Skeletal muscle cell (primary cell): ENCODE measurements around the gene PRDM5.

ENCODE experiments used
- DNase-seq: peaks from one replicate; pipeline ENCODE4 v3.0.0-alpha.2; 2010; ENCODE audit warnings: low read depth
- H3K4me3 ChIP-seq: 2 replicates; pipeline ENCODE4 v1.5.1; 2011; ENCODE audit warnings: low read depth, mild to moderate bottlenecking, control low read depth, low read length, moderate library complexity

PRDM5 gene

DNA sequence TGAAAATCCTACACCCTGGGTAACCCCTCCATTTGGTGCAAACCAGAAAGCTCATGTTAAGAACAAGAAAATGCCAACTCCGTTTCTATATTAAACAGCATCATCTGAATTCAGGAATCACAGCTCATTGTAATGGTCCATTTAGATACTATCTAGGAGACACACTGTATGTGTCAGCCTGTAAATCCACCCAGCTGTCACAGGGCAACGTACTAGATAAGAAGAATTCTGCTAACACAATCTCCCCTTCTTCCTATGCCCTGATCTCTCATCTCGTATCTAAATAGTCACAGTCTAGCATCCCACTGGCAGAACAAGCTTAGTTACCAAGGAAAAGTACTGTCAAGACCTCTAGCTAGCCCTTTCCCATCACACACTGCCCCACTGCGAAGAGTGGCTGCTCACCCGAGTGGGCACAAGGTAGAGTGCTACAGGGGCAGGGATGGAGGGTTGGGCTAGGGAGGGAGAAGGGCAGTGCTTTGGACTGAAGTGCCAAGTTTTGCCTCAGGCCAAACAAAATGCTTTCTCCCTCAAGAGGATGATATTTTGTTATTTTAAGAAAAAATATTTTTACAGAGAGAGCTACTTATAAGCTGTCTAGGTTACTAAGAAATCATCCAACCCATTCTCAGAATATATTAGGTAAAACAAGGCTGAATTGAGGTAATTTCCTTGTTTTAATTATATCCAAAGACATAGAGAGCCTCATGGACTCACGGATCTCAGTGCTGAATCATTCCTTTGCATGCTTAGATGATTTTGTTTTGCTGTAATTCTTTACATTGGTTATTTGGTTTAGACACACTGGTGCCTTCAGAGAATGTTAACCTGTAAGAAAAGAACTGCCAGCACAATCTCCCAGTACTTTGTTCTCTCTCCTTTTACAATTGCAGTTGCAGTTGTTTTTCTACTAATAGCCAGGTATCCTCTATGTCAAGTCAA, 196.6 kb downstream of the PRDM5 start:
- DNase-seq: no peak
- H3K4me3 ChIP-seq: no peak overlapping the region

DNA sequence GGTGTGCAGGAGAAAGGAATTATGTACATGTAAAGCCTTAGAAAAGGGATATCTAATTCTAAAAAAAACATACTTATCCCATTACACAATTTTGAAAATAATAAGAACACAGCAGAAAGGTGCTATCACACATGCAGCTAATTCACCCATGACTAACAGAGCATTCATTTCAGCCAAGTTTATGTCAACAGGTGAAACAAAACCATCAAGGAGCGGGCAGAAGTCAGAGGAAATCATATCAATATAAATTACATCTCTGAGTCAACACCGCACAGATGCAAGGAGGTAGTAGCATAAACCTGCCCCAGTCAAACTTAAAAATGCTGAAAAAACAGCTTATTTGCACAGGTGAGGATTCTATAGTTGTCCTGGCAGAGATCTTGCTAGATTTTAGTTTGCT, 197.9 kb downstream of the PRDM5 start:
- no peak for DNase-seq
- no peak overlapping the region for H3K4me3 ChIP-seq

DNA sequence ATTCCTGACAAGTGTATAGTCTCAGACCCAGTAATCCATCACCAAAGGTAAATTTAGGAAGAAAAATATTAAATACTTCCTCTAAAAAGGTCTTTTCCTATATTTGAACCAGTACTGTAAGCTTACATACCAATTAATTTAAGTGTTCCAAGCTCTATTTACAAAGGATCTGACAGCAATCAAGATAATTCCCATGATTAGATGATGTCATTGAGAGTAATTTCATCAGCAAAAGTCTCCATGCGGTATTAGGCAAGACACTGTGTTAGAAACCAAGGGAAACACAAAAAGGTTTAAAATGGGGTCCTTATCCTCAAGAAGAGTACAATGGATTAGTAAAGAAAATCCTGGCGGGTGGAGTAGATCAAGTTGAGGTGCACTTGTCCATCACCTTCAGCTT, 198.5 kb downstream of the PRDM5 start:
- DNase-seq: no peak

DNA sequence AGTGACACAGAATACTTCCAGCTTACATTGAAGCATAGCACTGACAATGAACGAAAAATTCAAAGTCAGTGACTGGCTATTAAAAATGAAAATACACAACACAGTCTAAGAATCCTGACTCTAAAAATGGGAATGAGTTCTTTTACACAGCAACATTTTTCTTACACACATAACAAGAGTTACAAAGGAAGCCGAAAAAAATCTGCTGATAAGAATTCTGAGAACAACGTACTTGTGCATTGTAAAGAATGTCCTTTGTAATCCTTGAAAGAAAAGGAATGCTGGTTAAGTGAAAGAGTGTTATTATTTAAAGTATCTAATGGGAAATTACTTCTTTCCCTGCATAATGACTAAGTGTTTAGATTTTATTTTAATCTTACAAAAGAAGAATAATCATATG, 199.4 kb downstream of the PRDM5 start:
- no peak overlapping the region for H3K4me3 ChIP-seq
- DNase-seq: no peak

More for the DNA sequence above, 198.5 kb downstream of the PRDM5 start:
- no peak overlapping the region for H3K4me3 ChIP-seq

DNA sequence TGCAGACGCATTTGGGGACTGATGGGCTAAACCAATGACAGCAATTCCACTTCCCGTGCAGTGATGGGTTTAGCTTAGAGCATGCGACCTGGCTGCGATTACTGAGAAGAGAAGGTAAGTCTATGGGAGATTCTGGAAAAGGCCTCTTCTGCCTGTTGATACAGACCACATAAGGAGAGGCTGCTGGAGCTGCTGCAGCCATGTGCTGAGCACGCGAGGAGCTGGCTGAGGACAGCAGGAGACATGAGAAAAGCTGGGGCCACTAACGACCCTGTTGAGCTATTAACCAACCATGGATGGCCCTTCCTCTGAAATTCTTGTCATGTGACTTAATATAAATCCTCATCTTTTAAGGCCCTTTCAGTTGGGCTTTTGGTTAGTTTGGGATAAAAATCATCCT, 199.9 kb downstream of the PRDM5 start:
- DNase-seq: no peak
- no peak overlapping the region for H3K4me3 ChIP-seq

DNA sequence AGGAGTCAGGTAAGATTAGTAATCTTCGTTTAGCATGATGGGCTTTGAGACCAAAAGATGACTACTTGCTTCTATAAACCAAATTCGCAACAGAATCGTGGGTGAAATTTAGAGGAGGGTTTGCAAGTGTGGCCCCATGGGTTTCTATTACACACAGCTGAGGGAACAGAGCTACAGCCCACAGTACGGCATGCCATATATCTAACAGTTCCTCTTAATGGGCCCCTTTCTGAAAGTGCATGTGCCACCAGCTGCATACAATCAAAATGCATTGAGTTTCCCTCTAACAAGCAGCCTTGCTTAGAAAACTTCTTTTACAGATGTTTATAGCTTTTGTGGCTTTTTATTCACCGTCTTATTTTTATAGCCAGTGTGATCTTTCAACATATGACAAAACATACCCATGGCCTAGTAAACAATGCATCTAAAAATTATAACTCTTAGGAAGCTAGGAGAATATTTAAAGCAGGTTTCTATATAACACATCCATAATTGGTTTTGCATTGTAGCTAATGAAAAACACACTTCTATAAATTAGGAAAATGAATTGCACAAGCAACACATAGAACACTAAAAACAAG, 202.1 kb downstream of the PRDM5 start:
- no peak for DNase-seq
- no peak overlapping the region for H3K4me3 ChIP-seq

DNA sequence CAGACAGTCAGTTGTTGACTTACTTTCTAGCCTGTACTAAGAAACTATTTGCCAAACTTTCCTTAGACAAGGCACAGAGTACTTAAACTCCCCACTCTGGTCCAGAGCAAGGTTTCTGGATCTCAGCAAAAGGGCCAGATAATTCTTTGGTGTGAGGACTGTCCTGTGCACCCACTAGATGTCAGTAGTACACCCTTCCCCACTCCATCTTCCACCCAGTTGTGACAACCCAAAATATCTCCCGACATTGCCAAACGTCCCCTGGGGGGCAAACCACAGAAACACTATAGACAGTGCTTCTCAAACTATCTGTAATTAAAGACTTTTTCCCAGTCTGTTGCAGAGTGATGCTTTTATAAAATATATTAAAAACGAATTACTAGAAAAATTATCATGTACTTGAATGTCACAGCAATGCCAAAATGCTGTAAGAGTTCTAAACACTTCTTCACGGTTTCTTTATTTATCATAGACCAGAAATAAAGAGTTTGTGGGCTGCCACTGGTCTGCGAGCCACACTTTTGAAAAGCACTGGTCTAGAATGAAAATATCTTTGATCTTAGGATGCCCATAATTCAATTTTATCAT, 203.5 kb downstream of the PRDM5 start:
- DNase-seq: peak; percentile 31
- no peak overlapping the region for H3K4me3 ChIP-seq

DNA sequence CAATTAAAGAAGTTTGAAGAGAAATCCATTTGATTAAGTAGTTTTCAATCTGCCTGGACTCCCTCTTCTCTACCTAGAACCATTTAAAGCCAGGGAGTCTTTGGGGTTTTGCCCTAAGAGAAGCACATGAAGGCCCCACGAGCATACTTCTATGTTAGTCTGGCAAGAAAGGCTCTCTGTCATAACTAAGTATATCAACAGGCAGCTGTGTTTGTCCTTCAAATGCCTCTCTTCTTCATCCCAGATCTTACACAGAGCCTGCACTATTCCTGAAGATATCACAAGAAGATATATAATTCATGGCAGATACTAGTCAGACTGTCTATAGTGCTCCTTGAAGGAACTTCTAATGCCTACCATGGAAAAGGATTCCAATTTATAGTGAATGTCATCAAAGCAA, 206.2 kb downstream of the PRDM5 start:
- DNase-seq: no peak
- no peak overlapping the region for H3K4me3 ChIP-seq

DNA sequence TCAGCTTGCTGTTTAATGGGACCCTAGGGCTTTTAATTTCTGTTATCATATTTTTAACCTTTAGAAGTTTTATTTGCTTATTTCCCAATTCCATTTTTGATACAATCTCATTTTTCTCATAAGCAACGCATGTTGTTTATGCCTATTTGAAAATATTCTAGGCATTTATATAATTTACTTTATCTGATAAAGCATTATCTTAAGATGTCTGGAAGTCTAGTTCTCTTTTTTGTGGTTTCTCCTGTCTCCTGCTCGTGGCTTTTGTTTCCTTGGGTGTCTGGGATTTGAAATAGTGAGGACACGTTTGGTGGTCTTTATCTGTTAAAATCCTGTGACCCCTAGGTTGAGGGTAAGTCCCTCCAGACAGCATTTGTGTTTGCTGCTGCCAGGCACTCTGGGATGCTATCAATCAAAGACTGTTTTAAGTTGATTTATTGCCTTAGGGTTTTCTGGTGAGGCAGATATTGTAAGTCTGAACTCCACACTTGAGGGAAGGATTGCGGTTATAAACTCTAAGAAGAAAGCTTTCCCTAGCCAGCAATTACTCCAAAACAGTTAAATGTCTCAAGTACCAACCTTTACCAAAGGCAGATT, 208.0 kb downstream of the PRDM5 start:
- no peak for DNase-seq
- no peak overlapping the region for H3K4me3 ChIP-seq

DNA sequence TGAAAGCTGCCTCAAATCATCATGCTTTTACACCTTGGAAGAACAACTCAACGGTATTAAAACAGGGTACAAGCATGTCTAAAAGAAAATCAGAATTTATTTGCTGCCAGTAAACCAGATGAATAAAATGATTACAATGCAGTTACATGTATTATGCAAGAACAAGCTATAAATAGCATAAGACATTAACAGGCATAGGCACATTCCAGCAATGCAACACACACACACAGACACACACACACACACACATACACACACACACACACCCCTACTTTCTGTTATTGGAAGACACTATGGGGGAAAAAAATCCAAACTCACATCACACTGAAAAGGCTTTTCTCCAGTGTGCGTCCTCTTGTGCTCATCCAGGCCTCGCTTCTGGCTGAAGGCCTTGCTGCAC, 212.5 kb downstream of the PRDM5 start:
- no peak overlapping the region for H3K4me3 ChIP-seq

DNA sequence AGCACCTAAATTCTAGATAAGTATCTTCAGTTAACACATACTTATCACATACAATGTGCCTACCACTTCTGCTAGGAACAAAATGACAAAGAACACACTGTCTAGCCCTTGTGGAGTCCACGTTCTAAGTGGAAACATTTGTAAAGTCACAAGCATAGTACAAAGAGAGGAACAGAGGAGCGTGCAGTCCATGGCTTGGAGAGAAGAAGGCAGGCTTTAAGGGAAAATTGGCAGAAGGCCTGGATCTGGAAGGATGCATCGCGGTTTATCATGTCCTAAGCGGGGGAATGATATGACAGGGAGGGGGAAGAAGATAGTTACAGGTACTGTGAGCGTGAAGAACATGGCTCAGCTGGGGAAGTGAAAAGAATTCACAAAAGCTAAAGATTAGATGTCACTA, 218.0 kb downstream of the PRDM5 start:
- no peak overlapping the region for H3K4me3 ChIP-seq
- no peak for DNase-seq

More for the DNA sequence above, 212.5 kb downstream of the PRDM5 start:
- DNase-seq: peak; percentile 48

DNA sequence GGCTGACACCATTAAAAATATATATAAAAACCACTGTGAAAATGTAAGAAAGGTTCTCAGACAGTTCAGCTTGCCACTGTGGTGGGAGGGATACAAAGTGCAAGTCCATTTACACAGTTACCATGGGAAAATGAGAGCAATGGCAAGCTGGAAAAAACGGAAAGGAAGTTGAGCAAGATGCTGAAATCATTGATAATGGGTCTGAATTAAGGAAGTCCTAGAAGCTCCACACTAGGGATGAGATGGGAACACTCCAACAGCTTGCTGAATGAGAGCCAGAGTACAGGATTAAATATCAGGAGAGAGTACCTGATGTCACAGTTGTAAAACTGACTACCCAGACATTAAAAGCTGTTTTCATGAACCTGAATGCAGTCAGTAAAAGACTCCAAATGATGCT, 218.6 kb downstream of the PRDM5 start:
- peak; percentile 47 for DNase-seq
- no peak overlapping the region for H3K4me3 ChIP-seq

DNA sequence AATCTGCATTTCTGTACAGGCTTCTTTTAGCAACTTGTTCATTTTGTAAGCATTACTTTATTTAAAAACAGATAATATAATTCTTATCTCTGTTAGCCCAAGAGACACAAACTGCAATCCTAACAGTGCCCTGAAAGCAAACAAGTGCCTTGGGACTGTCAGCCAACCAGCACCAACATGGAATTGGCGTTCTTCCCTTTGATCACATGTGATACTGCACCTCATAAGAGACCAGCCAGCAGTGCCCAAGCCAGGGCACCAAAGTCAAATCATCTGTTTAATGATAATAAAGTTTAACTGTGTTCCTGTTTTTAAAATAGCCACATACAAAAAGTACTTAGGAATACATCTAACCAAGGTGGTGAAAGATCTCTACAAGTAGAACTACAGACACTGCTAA, 223.2 kb downstream of the PRDM5 start:
- H3K4me3 ChIP-seq: no peak overlapping the region
- DNase-seq: no peak

DNA sequence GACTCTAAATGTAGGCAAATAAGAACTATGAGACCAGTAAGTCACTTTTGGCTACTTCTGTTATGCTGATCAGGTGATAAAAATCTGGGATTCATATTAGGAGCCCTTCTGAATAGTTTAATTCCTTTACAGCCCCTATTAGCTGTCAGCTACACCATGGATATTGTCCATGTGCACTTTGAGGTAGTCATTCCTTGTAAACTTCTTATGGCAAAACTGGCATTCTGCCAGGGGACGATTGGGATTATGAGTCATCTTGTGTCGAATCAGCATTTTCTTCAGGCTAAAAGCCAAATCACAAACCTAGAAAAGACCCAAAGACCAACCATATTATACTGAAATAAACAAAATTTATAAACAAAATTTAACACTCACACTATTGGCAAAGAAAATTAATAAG, 227.6 kb downstream of the PRDM5 start:
- no peak overlapping the region for H3K4me3 ChIP-seq
- peak; percentile 76 for DNase-seq

DNA sequence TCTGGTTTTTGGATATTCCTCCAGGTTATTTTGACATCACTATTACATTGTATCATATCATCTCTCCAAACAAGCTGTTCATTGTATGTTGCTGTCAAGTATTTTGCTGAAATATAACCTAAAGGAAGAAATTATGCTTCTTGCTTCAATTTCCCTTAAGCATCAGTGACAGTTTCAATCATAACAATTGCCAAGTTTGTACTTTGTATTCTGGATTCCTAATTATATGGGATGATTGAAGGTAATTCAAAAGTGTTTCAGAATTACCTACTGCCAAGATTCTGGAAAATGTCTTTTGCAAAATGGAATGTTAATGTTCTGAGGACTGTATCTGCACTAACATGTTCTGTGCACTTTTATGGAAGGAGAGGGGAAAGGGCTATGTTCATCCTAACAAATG, 228.7 kb downstream of the PRDM5 start:
- DNase-seq: no peak
- no peak overlapping the region for H3K4me3 ChIP-seq

DNA sequence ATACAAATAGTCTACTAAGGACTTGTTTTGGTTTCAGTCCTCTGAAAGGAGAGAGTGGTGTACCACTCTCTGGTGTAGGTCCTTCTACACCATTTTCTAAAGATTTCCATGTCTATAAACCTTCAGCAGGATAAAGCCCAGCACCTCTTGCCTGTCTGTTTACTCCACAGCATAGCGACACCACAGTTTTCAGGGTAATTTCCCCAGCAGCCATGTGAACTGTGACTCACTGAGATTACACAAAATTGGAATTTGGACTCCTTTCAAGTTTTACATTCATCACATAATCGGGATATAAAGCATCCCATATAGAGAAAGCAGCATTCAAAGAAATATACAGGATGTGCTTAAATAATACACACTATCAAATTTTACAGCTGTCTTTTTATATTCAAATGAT, 229.6 kb downstream of the PRDM5 start:
- DNase-seq: peak; percentile 82
- H3K4me3 ChIP-seq: no peak overlapping the region

DNA sequence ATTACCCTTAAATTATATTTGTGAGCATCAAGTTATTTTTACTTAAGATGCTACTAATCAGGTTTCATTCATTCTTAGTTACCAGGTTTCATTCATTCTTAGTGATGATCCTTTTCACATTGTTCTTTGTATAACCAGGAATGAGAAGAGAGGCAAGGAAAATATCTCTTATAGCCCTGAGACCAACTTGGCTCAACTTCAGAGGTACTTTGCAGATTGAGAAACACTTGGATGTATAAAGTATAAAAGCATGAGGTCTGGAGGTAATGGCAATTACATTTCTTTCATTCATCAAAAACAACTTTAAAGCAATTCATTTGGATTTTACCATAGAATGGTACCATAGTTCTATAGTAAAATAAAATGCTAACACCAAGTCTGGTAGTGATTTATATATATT, 231.0 kb downstream of the PRDM5 start:
- DNase-seq: peak; percentile 31

DNA sequence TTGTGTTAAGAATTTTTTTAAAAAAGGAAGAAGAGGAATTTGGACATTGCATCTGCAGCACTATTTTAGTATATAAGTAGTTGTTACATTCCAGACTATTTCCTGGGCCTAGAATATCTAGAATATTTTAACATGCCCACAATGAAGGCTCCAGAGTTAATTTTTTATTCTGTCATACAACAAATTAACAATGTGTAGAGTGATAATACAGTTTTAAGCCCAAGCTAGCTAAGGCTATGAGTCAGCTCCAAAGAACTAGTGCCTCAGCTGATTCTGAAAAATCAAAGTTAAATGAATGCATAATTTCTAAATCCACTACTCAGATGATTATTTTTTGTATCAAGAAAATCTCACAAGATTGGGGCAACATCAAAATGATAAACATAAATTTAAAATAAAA, 231.4 kb downstream of the PRDM5 start:
- DNase-seq: no peak
- H3K4me3 ChIP-seq: no peak overlapping the region

More for the DNA sequence above, 231.0 kb downstream of the PRDM5 start:
- H3K4me3 ChIP-seq: no peak overlapping the region

DNA sequence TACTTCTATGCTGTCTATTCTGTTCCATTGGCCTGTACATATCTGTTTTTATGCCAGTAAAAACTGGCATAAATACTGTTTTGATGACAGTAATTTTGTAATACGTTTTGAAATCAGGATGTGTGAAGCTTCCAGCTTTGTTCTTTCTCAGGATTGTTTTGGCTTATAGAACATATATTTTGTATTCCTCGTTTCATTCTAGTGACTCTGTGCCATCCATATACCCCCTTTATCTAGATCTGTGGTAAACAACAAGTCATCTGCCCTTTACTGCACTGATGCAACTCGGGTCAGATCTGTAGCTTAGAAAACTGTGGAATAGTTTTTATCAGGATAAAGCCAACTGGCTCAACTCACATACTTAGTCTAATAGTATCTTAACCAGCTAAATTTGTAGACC, 233.7 kb downstream of the PRDM5 start:
- no peak for DNase-seq
- H3K4me3 ChIP-seq: no peak overlapping the region

DNA sequence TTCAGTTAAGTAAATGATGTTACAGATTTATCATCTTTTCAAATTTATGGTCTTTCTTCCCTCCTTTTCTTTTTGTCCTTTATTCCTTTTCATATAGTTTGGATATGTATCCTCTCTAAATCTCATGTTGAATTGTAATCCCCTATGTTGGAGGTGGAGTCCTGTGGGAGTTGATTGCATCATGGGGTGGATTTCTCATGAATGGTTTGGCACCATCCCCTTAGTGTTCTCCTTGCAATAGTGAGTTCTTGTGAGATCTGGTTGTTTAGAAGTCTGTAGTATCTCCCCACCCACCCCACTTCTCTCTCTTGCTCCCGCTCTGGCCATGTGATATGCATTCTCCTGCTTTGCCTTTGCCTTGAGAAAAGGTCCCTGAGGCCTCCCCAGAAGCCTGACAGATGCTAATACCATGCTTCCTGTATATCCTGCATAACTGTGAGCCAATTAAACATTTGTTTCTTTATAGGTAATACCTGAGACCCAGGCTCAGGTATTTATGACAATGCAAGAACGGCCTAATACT, 236.7 kb downstream of the PRDM5 start:
- H3K4me3 ChIP-seq: no peak overlapping the region
- DNase-seq: peak; percentile 86
